COLO668 (cell line): ENCODE measurements around the gene NDUFS3.

Experiments
- DNase-seq: peaks from one replicate; lab custom pipeline; 2025; ENCODE audit not compliant: unreplicated experiment; lab: John Stamatoyannopoulos, UW

NDUFS3 gene

GRCh38 chr11:47631473-47631872 lies 52.6 kb downstream of the NDUFS3 start:
- no peak for DNase-seq
